GM12878 (cell line): Measurements from ENCODE around the gene PTEN. TPM values are rescaled to one million over a fixed set of nuclear protein-coding genes. Genes with fewer than 3 reads are reported as not detected.

ENCODE experiments used
- CEBPZ ChIP-seq: fragments of 150-350 bp; IDR thresholded peaks from 2 replicates; pipeline ENCODE4 v1.6.1; 2016; ENCODE audit warnings: low read depth, low read length
- E4F1 ChIP-seq: fragments of 450-650 bp; IDR thresholded peaks from 2 replicates; pipeline ENCODE4 v1.6.1; 2018; ENCODE audit warnings: borderline replicate concordance, mild to moderate bottlenecking; ENCODE audit not compliant: partially characterized antibody
- MAX ChIP-seq: IDR thresholded peaks from 2 replicates; pipeline ENCODE4 v1.6.1; 2012; ENCODE audit warnings: low read depth, low read length, improper control_type of control experiment
- NBN ChIP-seq: fragments of 450-650 bp; IDR thresholded peaks from 2 replicates; pipeline ENCODE4 v1.6.1; 2016
- SIN3A ChIP-seq: IDR thresholded peaks from 2 replicates; pipeline ENCODE4 v1.6.1; 2012; ENCODE audit warnings: low read depth, low read length, improper control_type of control experiment
- ZBTB11 ChIP-seq: fragments of 450-650 bp; formaldehyde crosslinking; IDR thresholded peaks from 2 replicates; pipeline ENCODE4 v1.5.0; 2022; ENCODE audit warnings: mild to moderate bottlenecking, missing genetic modification characterization
- polyA plus RNA-seq, 11 experiments: library from polyadenylated mRNA; depleted of rRNA in 4 of 11; unstranded in 6 of 11; stranded (reverse) in 5 of 11; fragments of >200 nt; fragmentation: Nextera tagmentation in 4 of 11; fragmentation: Illumina TruSeq in 1 of 11; extraction: Ambion mirVana in 4 of 11; extraction: Trizol in 1 of 11; gene quantifications; 1 replicate in 1 of 11; 2 replicates in 10 of 11; pipeline versions ENCODE4 v1.2.1 to v1.2.3, GENCODE V29; 2011 to 2016; ENCODE audit warnings: inconsistent platforms in 2 of 11, missing spikeins in 2 of 11, low read depth in 1 of 11
- total RNA-seq, 4 experiments: library from RNA; depleted of rRNA in 3 of 4; stranded (reverse); fragments of >200 nt in 3 of 4; fragmentation: Illumina TruSeq in 1 of 4; extraction: Trizol in 1 of 4; gene quantifications; 2 replicates each; pipeline versions ENCODE4 v1.2.1 to v1.2.3, GENCODE V29; 2013 to 2021

The PTEN gene
- total and polyA plus RNA-seq, 10 of the 15 experiments (the other 5 are each of a cell fraction or from before 2014, with no cell fraction given), result 26.1 to 175 (median 58.1) TPM

- TF ChIP-seq E4F1 (no peak), NBN (0 out of 2 replicates have a peak, but pooled peaks have one; percentile 44), MAX (peak; percentile 59), SIN3A (peak; percentile 53; the same call in 1 of the 2 replicates), ZBTB11 (CRISPR knock-in tag) (no peak), CEBPZ (no peak)
Measured at GRCh38 chr10:87817609-87818504, 45.6 kb upstream of the PTEN start, which contains the start of gene ATAD1 (continued).
